ENCODE measurements around the gene NRIP3.

DNA sequence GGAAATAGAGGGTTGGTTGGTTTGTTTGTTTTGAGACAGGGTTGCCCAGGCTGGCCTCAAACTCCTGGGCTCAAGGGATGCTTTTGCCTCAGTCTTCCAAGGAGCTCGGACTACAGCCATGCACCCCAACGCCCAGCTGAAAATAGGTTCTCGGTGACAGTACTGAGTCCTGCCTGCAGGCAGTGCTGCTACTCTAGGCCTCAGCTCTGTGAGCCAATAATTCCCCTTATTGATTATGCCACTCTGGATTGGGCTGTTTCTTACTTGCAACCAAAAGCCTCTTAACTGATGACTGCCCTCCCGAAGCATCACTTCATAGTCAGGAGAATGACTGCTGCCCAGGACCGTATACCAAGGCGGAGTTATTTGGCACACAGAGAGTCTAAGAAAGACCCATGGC lies 69.9 kb downstream of the NRIP3 start:
- TF ChIP-seq, protein P1, sequence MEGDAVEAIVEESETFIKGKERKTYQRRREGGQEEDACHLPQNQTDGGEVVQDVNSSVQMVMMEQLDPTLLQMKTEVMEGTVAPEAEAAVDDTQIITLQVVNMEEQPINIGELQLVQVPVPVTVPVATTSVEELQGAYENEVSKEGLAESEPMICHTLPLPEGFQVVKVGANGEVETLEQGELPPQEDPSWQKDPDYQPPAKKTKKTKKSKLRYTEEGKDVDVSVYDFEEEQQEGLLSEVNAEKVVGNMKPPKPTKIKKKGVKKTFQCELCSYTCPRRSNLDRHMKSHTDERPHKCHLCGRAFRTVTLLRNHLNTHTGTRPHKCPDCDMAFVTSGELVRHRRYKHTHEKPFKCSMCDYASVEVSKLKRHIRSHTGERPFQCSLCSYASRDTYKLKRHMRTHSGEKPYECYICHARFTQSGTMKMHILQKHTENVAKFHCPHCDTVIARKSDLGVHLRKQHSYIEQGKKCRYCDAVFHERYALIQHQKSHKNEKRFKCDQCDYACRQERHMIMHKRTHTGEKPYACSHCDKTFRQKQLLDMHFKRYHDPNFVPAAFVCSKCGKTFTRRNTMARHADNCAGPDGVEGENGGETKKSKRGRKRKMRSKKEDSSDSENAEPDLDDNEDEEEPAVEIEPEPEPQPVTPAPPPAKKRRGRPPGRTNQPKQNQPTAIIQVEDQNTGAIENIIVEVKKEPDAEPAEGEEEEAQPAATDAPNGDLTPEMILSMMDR (conservative IDR thresholded peaks at IDR 0.05): no peak
- no peak for TF ChIP-seq EZH2 (IDR thresholded peaks at IDR 0.05; ENCODE audit: low read depth)
